ENCODE results near the gene SLC12A9. TPM values are rescaled to one million over a fixed set of nuclear protein-coding genes. Genes with fewer than 3 reads are reported as not detected.
A peak's percentile ranks its signal among the peaks of the same experiment; 100 is the strongest.

SLC12A9 gene
- polyA plus RNA-seq, 1 experiment, result 23.1 TPM

DNA sequence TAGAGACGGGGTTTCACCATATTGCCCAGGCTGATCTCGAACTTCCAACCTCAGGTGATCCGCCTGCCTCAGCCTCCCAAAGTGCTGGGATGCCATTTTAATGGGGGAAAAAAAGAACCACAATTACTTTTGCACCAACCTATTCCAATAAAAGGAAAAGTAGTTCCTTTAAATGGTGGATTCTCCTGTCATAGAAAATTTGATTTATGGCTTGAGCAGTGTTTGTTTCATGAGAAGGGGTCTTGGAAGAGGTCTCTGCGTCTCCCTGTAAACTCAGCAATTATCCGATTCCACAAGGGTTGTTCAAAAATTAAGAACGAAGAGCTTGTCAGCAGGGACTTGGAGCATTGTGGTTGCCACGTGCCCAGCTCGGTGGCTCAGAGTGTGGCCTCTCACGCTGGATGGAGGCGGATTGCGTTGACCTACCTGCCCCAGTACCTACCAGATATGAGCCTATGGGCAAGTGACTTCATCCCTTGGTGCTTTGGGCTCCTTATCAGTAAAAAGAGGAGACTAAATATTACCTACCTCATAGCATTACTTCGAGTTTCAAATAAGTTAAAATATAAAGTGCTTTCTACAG, 11.8 kb downstream of the SLC12A9 start:
- H3K4me3 ChIP-seq (ENCODE audit: low read depth, low read length), result no peak overlapping the region
- no peak for DNase-seq (ENCODE audit: low read depth)
- TF ChIP-seq, protein P1, sequence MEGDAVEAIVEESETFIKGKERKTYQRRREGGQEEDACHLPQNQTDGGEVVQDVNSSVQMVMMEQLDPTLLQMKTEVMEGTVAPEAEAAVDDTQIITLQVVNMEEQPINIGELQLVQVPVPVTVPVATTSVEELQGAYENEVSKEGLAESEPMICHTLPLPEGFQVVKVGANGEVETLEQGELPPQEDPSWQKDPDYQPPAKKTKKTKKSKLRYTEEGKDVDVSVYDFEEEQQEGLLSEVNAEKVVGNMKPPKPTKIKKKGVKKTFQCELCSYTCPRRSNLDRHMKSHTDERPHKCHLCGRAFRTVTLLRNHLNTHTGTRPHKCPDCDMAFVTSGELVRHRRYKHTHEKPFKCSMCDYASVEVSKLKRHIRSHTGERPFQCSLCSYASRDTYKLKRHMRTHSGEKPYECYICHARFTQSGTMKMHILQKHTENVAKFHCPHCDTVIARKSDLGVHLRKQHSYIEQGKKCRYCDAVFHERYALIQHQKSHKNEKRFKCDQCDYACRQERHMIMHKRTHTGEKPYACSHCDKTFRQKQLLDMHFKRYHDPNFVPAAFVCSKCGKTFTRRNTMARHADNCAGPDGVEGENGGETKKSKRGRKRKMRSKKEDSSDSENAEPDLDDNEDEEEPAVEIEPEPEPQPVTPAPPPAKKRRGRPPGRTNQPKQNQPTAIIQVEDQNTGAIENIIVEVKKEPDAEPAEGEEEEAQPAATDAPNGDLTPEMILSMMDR (IDR thresholded peaks at IDR 0.05; ENCODE audit: insufficient read depth, low read depth, low read length), result no peak
- ChIA-PET CTCF (interaction anchor here (1.3 kb wide), 1 partner anchor 12 kb away, joined by 6 read pairs; the partner anchor contains the start of gene SLC12A9), POLR2A (no interaction called here)
- H3K36me3 ChIP-seq (ENCODE audit: control insufficient read depth, insufficient read depth, low read length), result peaks cover 16% of the 10 kb centered on the region
- no peaks in the 10 kb centered on the region for H3K27me3 ChIP-seq (ENCODE audit: control insufficient read depth, insufficient read depth, low read length)

GRCh38 chr7:100865372-100865911, 12.9 kb downstream of the SLC12A9 start:
- DNase-seq (ENCODE audit: low read depth), result no peak
- no peak overlapping the region for H3K4me3 ChIP-seq (ENCODE audit: low read depth, low read length)
- ChIA-PET CTCF (interaction anchor here (0.6 to 1.3 kb wide), 2 partner anchors 13 to 120 kb away, joined by 3 to 6 read pairs; partner anchors contain the start of gene SLC12A9), POLR2A (no interaction called here)
- H3K27me3 ChIP-seq (ENCODE audit: control insufficient read depth, insufficient read depth, low read length), result no peaks in the 10 kb centered on the region
- TF ChIP-seq, protein P1 (IDR thresholded peaks at IDR 0.05; ENCODE audit: insufficient read depth, low read depth, low read length), result 0 out of 2 replicates have a peak, but pooled peaks have one; percentile 15
- H3K36me3 ChIP-seq (ENCODE audit: control insufficient read depth, insufficient read depth, low read length), result peaks cover 18% of the 10 kb centered on the region

GRCh38 chr7:100865938-100866728, 13.6 kb downstream of the SLC12A9 start:
- peaks cover 21% of the 10 kb centered on the region for H3K36me3 ChIP-seq (ENCODE audit: control insufficient read depth, insufficient read depth, low read length)
- ChIA-PET CTCF (interaction anchor here (0.6 to 2.0 kb wide), 3 partner anchors 14 to 161 kb away, joined by 3 to 5 read pairs (median 3); partner anchors contain the start of genes POP7 and SLC12A9), POLR2A (interaction anchor here (0.5 to 0.8 kb wide), 2 partner anchors 24 to 25 kb away, joined by 3 to 6 read pairs; partner anchors contain the start of gene UFSP1)
- H3K4me3 ChIP-seq (ENCODE audit: low read depth, low read length), result no peak overlapping the region
- DNase-seq (ENCODE audit: low read depth), result no peak
- H3K27me3 ChIP-seq (ENCODE audit: control insufficient read depth, insufficient read depth, low read length), result no peaks in the 10 kb centered on the region
- TF ChIP-seq, protein P1 (IDR thresholded peaks at IDR 0.05; ENCODE audit: insufficient read depth, low read depth, low read length), result no peak

DNA sequence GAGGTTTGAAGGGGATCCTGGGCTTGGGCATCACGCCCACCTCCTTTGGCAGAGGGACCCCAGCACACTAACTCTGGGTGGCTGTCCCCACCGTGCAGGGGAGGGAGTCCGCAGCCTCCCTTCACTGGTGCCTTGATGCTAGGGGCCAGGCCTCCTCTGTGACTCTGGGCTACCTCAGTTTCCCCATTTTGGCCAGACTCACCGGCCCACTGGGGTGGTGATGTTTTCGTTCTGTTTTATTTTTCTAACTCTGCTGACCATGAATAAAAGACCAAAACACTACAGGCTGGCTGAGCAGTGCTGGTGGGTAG, 14.2 kb downstream of the SLC12A9 start:
- H3K4me3 ChIP-seq (ENCODE audit: low read depth, low read length), result peak overlapping the region; percentile 100; the same call in 1 of the 2 replicates
- DNase-seq (ENCODE audit: low read depth), result no peak
- ChIA-PET POLR2A (interaction anchor here (0.5 to 0.8 kb wide), 2 partner anchors 23 to 25 kb away, joined by 3 to 6 read pairs; partner anchors contain the start of gene UFSP1), CTCF (interaction anchor here (0.8 to 2.0 kb wide), 3 partner anchors 14 to 161 kb away, joined by 3 to 5 read pairs (median 3); partner anchors contain the start of genes POP7 and SLC12A9)
- no peaks in the 10 kb centered on the region for H3K27me3 ChIP-seq (ENCODE audit: control insufficient read depth, insufficient read depth, low read length)
- peaks cover 22% of the 10 kb centered on the region for H3K36me3 ChIP-seq (ENCODE audit: control insufficient read depth, insufficient read depth, low read length)
- TF ChIP-seq, protein P1 (IDR thresholded peaks at IDR 0.05; ENCODE audit: insufficient read depth, low read depth, low read length), result no peak

All from BJ (cell line).